Omental fat pad (tissue), 4 donors: ENCODE results near the gene HMGB1. TPM values are rescaled to one million over a fixed set of nuclear protein-coding genes. Genes with fewer than 3 reads are reported as not detected.

Experiments used
- ATAC-seq: fragments of 150-250 bp; one replicate; pipeline ENCODE4 v1.9.1; 2016; ENCODE audit warnings: mild to moderate bottlenecking, moderate library complexity; ENCODE audit not compliant: low FRiP score
- DNase-seq: peaks from one replicate; pipeline ENCODE4 v3.0.0-alpha.2; 2019; ENCODE audit warnings: low spot score
- total RNA-seq, 4 donors: library from RNA; depleted of rRNA; stranded (reverse); fragments of >200 nt; gene quantifications; one replicate each; pipeline ENCODE4 v1.1.0, GENCODE V29; 2016
- TF ChIP-seq, protein P1 (sequence below), 3 donors: fragments of 450-650 bp; IDR thresholded peaks; one replicate each; pipeline ENCODE4 v1.5.1; 2016 to 2017; ENCODE audit warnings: antibody characterized with exemption in 3 of 3, mild to moderate bottlenecking in 3 of 3, moderate library complexity in 2 of 3

HMGB1 gene
- total RNA-seq, 4 donors from 2014 or later: 209 to 262 (median 236) TPM

DNA sequence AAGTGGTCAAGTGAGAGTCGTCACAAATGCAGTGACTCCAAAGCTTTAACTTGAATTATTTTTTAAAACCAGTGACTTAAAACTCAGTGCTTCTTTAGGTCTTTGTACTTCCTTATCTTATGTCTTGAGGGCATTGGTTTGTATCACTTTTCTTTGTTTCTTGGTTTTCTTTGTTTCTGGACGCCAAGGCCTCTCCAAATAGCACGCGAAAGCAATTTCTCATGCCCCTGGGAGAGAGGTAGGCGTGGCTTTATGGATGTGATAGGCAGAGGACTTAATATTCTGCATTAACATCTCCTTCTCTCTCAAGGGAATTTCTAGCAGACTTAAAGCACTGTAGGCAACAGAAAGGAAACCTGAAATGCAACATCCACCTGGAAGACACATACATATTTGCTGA lies 22.8 kb downstream of the HMGB1 start:
- TF ChIP-seq, protein P1, sequence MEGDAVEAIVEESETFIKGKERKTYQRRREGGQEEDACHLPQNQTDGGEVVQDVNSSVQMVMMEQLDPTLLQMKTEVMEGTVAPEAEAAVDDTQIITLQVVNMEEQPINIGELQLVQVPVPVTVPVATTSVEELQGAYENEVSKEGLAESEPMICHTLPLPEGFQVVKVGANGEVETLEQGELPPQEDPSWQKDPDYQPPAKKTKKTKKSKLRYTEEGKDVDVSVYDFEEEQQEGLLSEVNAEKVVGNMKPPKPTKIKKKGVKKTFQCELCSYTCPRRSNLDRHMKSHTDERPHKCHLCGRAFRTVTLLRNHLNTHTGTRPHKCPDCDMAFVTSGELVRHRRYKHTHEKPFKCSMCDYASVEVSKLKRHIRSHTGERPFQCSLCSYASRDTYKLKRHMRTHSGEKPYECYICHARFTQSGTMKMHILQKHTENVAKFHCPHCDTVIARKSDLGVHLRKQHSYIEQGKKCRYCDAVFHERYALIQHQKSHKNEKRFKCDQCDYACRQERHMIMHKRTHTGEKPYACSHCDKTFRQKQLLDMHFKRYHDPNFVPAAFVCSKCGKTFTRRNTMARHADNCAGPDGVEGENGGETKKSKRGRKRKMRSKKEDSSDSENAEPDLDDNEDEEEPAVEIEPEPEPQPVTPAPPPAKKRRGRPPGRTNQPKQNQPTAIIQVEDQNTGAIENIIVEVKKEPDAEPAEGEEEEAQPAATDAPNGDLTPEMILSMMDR (IDR thresholded peaks at IDR 0.05): no peak
- no peak for ATAC-seq
- DNase-seq: no peak

- ATAC-seq (no peak), DNase-seq (no peak)
- TF ChIP-seq, protein P1 (IDR thresholded peaks at IDR 0.05): no peak
These were observed 24.6 kb downstream of the HMGB1 start for GRCh38 chr13:30440910-30441703.

- ATAC-seq (no peak), DNase-seq (no peak)
- TF ChIP-seq, protein P1 (IDR thresholded peaks at IDR 0.05): no peak
These were observed 27.4 kb downstream of the HMGB1 start for GRCh38 chr13:30438286-30438685.

DNA sequence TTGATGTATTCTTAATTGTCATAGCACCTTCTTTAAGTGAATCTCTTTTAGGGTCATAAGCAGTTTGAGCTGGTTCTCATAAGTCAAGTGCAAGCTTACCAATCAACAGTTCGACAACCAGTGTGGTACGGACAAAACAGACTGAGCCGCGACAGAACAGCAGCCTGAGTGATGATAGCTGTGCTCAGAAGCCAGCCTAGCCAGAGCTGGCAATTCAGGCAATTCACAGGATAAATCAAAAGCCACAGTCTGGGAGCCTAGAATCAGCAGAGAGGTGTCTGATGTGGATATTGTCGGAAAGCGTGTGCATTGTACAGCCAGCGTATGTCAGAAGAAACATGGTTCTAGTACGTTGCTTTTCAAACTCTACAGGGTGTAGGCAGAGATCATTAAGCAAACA lies 28.6 kb downstream of the HMGB1 start:
- ATAC-seq: no peak

DNA sequence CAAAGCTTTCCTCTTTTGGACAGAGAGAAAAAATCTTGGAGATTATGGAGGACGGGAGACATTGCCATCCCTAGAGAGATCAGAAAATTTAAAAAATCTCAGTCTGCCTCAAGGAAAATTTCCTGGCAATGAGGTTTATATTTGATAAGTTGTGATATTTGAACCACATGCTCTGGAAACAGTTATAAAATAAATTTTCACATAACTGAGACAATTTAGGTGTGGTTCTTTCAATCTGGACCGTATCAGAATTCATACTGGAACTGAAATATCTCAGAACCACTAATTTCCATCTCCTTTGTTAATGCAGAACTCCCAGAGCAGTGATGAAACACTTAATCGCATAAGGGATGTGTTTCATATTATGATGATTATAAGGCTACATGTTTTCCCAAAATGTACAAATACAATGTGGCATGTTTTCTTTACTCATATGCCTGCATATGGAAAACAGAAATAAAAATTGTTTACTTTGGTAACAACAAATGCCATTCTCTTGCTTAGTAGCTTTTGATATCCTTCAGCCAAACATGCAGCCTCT lies 29.8 kb downstream of the HMGB1 start:
- DNase-seq (no peak), ATAC-seq (no peak)
- TF ChIP-seq, protein P1 (IDR thresholded peaks at IDR 0.05): no peak

More for the DNA sequence above, 28.6 kb downstream of the HMGB1 start:
- no peak for DNase-seq
- TF ChIP-seq, protein P1 (IDR thresholded peaks at IDR 0.05): no peak

GRCh38 chr13:30431269-30431940 lies 34.3 kb downstream of the HMGB1 start:
- TF ChIP-seq, protein P1 (IDR thresholded peaks at IDR 0.05): no peak
- DNase-seq (no peak), ATAC-seq (no peak)
